Suppressor macrophage treated with lipopolysaccharide for 4 hours (primary cell): ENCODE results near the gene ATP6V0B.

Experiments
- DNase-seq: peaks from one replicate; pipeline ENCODE4 v3.0.0-alpha.2; 2020

Gene ATP6V0B

GRCh38 chr1:44008259-44008658, 33.5 kb downstream of the ATP6V0B start:
- DNase-seq = no peak

- no peak for DNase-seq
Observed at GRCh38 chr1:44010935-44011471, 36.2 kb downstream of the ATP6V0B start.

- DNase-seq = no peak
Observed at GRCh38 chr1:44012404-44012803, 37.6 kb downstream of the ATP6V0B start.

GRCh38 chr1:44012941-44013609, 38.3 kb downstream of the ATP6V0B start:
- DNase-seq = no peak

GRCh38 chr1:44013949-44014348, 39.2 kb downstream of the ATP6V0B start:
- DNase-seq = no peak

GRCh38 chr1:44014365-44015104, 39.8 kb downstream of the ATP6V0B start:
- DNase-seq = no peak

- DNase-seq = no peak
Observed at GRCh38 chr1:44015206-44015605, 40.4 kb downstream of the ATP6V0B start.

GRCh38 chr1:44016041-44016889, 41.5 kb downstream of the ATP6V0B start:
- no peak for DNase-seq

- DNase-seq = no peak
Observed at GRCh38 chr1:44016890-44017400, 42.2 kb downstream of the ATP6V0B start.

GRCh38 chr1:44019466-44019948, 44.7 kb downstream of the ATP6V0B start:
- no peak for DNase-seq

- no peak for DNase-seq
Observed at GRCh38 chr1:44020464-44020863, 45.7 kb downstream of the ATP6V0B start.

GRCh38 chr1:44021156-44021555, 46.4 kb downstream of the ATP6V0B start:
- DNase-seq = no peak

- no peak for DNase-seq
Observed at GRCh38 chr1:44021581-44022321, 47.0 kb downstream of the ATP6V0B start.

GRCh38 chr1:44024031-44024902, 49.5 kb downstream of the ATP6V0B start:
- no peak for DNase-seq

- DNase-seq = no peak
Observed at GRCh38 chr1:44024903-44025525, 50.3 kb downstream of the ATP6V0B start.

- no peak for DNase-seq
Observed at GRCh38 chr1:44025816-44026215, 51.1 kb downstream of the ATP6V0B start.

GRCh38 chr1:44027320-44027719, 52.6 kb downstream of the ATP6V0B start:
- DNase-seq = no peak
